Measurements from ENCODE around the gene VTI1A. TPM values are rescaled to one million over a fixed set of nuclear protein-coding genes. Genes with fewer than 3 reads are reported as not detected.
A peak's percentile ranks its signal among the peaks of the same experiment; 100 is the strongest.
"Not testable (repeated sequence)": the region's sequence is repeated elsewhere in the genome, so short reads cannot be mapped to it uniquely, and the experiment has no call there.

VTI1A gene
- total RNA-seq, 1 experiment from 2014 or later: 27.0 TPM

DNA sequence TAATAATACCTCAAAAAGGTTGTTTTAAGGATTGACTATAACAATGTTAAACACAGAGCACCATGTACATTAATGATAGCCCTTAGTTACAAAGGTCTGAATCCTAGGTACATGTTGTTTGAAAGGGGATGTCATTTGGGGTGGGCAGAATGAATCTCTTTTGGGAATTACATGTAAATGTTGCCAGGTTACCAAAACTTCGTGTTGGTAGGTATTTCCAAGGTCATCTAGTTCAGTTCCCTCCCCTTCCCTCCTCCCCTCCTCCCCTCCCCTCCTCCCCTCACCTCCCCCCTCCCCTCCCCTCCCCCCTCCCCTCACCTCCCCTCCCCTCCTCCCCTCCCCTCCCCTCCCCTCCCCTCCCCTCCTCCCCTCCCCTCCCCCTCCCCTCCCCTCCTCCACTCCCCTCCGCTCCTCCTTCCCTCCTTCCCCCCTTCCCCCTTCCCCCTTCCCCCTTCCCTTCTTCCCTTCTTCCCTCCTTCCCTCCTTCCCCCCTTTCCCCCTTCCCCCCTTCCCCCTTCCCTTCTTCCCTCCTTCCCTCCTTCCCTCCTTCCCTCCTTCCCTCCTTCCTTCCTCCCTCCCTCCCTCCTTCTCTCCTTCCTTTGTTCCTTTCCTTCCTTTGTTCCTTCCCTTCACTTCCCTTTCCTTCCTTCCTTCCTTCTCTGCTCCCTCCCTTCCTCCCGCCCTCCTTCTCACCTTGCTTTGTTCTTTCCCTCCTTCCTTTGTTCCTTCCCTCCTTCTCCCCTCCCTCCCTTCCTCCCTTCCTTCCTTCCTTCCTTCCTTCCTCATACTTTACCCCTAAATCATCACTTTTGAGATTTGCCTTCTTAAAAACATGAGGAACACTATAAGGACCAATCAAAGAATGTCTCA is 8.1 kb downstream of the VTI1A start:
- no peak for DNase-seq (ENCODE audit: low spot score)

DNA sequence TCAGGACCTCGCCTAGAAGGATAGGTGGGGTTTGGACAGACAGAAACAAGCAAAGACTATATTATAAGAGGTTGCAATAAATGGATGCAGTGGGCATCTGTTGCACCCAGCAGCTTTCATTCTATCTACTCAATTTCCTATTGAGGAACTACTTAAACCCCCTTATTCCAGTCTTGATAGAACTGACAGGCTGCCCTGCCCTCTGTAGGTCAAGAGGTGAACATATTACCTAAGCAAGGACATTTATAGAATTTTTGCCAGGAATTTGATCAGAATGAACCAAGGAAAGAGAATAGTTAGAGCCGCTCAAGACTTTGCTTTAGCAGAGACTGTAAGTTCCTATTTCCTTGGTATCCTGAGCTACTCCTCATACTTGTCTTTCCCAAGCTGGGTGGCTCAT is 9.5 kb downstream of the VTI1A start:
- DNase-seq (ENCODE audit: low spot score): no peak

DNA sequence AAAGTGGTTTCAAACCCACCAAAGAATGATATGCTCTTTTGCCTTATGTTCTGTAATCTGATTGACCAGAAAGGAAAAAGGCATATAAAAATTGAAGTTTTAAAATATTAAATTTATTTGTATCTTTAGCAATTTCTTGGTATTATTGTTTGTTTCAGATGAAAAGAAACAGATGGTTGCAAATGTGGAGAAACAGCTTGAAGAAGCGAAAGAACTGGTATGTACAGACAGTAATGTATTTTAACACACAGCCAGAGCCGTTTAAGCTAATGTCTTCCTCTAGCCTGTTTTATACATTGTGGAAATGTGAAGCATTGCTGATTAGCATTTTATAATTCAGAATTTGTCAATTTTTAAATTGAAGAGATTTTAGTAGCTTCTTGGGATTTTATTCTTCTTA is 13.4 kb downstream of the VTI1A start:
- DNase-seq (ENCODE audit: low spot score): no peak

DNA sequence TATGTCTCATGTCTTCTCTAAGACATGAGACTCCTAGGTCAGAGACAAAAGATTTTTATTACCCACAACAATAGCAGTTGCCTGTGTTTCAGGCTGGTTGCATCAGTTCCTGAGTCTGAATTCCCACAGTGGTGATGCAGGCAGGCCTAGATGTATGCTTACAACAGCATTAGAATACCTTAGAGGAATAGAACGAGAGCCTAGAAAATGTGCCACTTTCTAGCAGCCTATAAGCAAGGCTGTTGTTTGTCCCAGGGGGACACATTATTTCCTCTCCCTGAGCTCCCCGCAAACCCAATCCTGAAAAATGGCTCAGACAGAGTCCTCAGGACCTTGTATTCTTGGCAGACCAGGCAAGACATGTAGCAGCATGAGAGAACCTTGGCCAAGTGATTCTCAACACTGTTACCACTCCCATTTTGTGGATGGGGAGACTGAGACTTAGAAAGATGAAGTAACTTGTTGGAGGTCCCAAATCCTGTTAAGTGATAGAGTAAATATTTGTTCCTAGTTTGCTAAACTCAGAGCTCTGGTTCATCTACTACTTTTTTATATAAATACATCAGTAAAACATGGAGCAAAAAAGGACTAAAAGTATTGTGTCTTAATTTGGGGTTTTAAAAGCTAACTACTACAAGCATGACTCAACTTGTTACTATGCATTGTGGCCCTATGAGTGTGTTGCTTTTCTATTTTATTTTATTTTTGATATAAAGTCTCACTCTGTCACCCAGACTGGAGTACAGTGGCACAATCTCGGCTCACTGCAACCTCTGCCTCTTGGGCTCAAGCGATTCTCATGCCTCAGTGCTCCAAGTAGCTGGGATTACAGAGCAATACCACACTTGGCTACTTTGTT is 14.2 kb downstream of the VTI1A start:
- DNase-seq (ENCODE audit: low spot score): peak; percentile 17

DNA sequence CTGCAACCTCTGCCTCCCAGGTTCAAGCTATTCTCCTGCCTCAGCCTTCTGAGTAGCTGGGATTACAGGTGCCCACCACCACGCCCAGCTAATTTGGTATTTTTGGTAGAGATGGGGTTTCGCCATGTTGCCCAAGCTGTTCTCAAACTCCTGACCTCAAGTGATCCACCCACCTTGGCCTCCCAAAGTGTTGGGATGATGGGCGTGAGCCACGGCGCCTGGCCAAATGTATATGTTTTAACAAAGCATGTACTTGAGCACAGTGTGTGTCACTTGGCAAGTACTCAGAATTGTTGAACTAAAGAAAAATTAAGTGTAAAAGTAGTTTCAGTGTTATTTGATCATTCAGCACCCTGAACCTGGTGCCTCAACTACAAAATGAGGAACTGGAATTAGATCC is 17.1 kb downstream of the VTI1A start:
- not testable (repeated sequence) for DNase-seq (ENCODE audit: low spot score)

GRCh38 chr10:112465299-112465883 is 18.4 kb downstream of the VTI1A start:
- DNase-seq (ENCODE audit: low spot score): no peak

DNA sequence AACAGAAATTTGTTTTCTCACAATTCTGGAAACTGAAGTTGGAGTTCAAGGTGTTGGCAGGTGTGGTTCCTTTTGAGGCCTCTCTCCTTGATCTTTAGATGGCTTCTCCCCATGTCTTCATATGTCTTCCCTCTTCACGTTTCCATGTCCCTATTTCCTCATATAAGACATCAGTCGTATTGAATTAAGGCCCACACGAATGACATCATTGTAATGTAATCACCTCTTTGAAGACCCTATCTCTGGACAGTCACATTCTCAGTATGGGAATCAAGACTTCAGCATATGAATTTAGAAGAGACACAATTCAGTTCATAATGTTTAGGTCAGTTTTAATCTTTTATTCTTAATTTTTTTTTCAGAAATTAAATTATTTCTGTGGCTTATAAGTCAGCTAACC is 19.8 kb downstream of the VTI1A start:
- DNase-seq (ENCODE audit: low spot score): no peak

- no peak for DNase-seq (ENCODE audit: low spot score)
Observed at GRCh38 chr10:112467541-112468075, 20.6 kb downstream of the VTI1A start.

- DNase-seq (ENCODE audit: low spot score): peak; percentile 65
Observed at GRCh38 chr10:112471878-112472487, 25.0 kb downstream of the VTI1A start.

DNA sequence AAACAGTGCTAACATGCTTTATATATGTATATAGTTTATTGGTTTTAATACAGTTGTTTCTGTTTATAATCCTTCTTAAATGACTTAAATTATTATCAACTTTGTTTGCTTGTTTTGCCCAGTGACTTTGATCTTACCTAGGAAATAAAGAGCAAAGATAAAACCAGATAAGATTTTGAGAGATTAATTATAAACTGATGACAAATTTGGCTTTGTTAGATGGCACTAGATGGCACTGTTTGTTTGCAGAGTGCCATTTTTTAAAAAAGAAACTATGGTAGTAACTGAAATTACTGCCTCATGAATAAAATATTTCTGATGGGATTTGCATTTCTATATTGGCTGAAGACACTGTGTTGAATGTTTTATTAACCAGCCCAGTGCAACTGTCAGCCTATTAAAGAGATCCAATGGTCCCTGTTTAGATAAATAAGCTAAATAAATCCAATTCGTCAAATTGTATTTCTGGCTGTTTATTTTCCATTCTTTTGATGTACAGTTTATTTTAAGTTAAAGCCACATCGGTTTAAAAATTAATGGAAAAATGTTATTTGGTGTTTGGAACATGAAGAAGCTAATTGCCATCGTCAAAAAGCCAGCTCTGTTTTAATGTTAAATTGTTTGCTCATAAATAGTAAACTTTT is 28.7 kb downstream of the VTI1A start:
- no peak for DNase-seq (ENCODE audit: low spot score)

- DNase-seq (ENCODE audit: low spot score): no peak
Observed at GRCh38 chr10:112481602-112482001, 34.6 kb downstream of the VTI1A start.

DNA sequence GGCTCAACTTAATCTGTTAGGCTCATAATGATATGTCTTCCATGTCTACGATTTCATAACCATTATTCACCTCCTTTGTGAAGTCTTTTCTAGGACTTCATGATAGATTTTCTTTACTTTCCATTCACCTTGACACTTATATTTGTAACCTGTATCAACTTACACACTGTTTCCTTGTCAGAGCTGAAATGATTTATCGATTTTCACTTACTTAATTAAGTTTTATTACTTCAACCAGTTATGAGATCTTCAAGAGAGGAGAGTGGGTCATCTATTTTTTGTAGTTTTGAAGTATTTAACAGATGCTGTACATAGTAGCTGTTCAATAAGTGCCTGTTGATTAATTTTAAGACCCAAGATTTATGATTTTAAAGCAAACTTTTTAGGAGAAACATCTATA is 37.4 kb downstream of the VTI1A start:
- DNase-seq (ENCODE audit: low spot score): no peak

GRCh38 chr10:112487964-112488363 is 40.9 kb downstream of the VTI1A start:
- no peak for DNase-seq (ENCODE audit: low spot score)

- no peak for DNase-seq (ENCODE audit: low spot score)
Observed at GRCh38 chr10:112490545-112490944, 43.5 kb downstream of the VTI1A start.

- no peak for DNase-seq (ENCODE audit: low spot score)
Observed at GRCh38 chr10:112491144-112491543, 44.1 kb downstream of the VTI1A start.

DNA sequence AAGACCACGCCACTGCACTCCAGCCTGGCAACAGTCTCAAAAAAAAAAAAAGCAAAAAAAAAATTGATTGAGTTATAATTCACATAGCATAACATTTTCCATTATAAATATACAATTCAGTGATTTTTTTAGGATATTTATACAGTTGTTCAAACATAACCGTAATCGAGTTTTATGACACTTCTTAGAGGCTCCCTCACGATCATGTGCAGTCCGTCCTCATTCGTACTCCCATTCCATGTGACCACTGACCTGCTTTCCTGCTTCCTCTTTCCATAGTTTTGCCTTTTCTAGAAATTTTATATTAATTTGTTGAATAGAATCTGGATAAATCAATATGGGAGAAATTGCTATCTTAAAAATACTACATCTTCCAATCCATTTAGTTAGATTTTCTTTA is 45.7 kb downstream of the VTI1A start:
- no peak for DNase-seq (ENCODE audit: low spot score)

DNA sequence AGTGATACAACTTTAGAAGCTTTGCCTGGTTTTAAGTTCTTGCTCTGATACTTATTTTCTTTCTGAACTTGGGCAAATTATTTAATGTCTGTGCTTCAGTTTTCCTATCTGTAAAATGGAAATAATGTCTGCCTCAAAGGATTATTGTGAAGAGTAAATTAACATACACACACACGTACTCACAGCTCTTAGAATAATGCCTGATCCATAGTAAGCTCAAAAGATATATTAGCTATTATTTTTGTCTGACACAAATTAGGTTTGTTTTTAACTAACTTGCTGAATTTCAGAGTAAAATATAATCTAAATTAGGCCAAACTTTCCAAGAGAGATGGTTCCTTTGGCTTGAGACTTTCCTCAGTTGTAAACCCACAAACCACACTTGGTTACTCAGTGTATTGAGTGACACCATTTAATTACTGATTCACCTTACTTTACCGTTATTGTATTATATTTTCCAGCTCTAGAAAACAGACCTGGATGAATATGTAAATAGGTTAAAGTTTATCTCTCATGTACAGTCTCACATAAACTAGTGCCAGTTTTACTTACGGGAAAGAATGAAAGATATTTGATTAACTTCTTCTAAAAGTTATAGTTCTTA is 50.4 kb downstream of the VTI1A start:
- no peak for DNase-seq (ENCODE audit: low spot score)

DNA sequence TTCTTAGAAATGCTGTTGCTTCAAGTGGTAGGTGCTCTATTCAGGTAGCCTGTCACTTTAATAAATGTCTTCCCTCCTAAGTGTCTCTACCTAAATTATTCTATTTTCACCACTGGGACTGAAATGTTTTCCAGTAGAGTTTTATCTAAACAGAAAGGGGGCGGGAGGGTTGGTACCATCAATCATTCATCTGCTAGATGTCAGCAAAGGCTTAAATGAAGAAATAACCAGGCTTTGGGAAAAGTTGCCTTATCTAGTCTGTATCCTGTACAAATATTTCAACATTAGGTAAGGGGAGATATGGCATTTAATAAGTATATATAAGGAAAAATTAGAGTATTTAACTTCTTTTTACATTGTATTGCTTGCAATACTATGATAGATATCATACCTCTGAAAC is 51.8 kb downstream of the VTI1A start:
- DNase-seq (ENCODE audit: low spot score): no peak

- not testable (repeated sequence) for DNase-seq (ENCODE audit: low spot score)
Observed at GRCh38 chr10:112499985-112500384, 53.0 kb downstream of the VTI1A start.

GRCh38 chr10:112502536-112502935 is 55.5 kb downstream of the VTI1A start:
- no peak for DNase-seq (ENCODE audit: low spot score)

GRCh38 chr10:112503643-112504042 is 56.6 kb downstream of the VTI1A start:
- DNase-seq (ENCODE audit: low spot score): no peak

Measured in H4 (cell line).